ENCODE data around the gene SPEF2. TPM values are rescaled to one million over a fixed set of nuclear protein-coding genes. Genes with fewer than 3 reads are reported as not detected.

The SPEF2 gene
- total RNA-seq, 1 donor from 2014 or later: 9.9 TPM

DNA sequence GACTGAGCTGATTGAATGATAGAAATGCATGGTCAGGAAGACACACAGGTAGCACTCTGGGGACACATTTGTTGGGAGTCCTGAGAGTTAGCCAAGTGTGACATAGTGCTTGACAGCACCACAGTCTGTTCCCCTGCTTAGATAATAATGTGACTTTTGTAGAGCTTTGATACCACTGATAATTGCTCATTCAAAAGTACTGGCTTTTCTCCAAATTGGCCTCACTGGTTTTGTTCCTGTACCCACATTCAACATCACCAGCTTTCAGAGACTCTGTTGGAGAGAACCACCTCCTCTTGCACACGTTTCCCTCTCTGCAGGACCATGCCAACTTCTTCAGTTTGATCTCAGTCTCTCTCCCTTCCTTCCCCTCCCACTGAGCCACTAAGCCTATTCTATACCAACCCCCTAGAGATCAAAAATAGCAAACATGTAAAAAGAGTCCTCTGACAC, 186.6 kb downstream of the SPEF2 start:
- DNase-seq (no peak), ATAC-seq (no peak)
- Histone ChIP-seq H3K4me3 (no peak overlapping the region), H3K4me1 (peaks cover 3% of the 10 kb centered on the region), H3K27ac (no peak overlapping the region), H3K27me3 (no peaks in the 10 kb centered on the region), H3K36me3 (no peaks in the 10 kb centered on the region), H3K9me3 (no peaks in the 10 kb centered on the region)
- intact Hi-C loops (cut with DNase I): no loop called here
- TF ChIP-seq, protein P1, sequence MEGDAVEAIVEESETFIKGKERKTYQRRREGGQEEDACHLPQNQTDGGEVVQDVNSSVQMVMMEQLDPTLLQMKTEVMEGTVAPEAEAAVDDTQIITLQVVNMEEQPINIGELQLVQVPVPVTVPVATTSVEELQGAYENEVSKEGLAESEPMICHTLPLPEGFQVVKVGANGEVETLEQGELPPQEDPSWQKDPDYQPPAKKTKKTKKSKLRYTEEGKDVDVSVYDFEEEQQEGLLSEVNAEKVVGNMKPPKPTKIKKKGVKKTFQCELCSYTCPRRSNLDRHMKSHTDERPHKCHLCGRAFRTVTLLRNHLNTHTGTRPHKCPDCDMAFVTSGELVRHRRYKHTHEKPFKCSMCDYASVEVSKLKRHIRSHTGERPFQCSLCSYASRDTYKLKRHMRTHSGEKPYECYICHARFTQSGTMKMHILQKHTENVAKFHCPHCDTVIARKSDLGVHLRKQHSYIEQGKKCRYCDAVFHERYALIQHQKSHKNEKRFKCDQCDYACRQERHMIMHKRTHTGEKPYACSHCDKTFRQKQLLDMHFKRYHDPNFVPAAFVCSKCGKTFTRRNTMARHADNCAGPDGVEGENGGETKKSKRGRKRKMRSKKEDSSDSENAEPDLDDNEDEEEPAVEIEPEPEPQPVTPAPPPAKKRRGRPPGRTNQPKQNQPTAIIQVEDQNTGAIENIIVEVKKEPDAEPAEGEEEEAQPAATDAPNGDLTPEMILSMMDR (IDR thresholded peaks at IDR 0.05): no peak

- DNase-seq: no peak
Observed at GRCh38 chr5:35804841-35805240, 187.2 kb downstream of the SPEF2 start.

GRCh38 chr5:35810601-35811000, 192.9 kb downstream of the SPEF2 start:
- peak overlapping the region; percentile 34 for H3K27ac ChIP-seq
- no peaks in the 10 kb centered on the region for H3K4me1 ChIP-seq

More at GRCh38 chr5:35804841-35805240, 187.2 kb downstream of the SPEF2 start:
- H3K27me3 ChIP-seq: no peaks in the 10 kb centered on the region
- TF ChIP-seq, protein P1 (IDR thresholded peaks at IDR 0.05): no peak
- H3K36me3 ChIP-seq: no peaks in the 10 kb centered on the region
- no peak for ATAC-seq
- H3K9me3 ChIP-seq: no peaks in the 10 kb centered on the region
- intact Hi-C loops (cut with DNase I): no loop called here
- no peak overlapping the region for H3K4me3 ChIP-seq
- H3K27ac ChIP-seq: no peak overlapping the region
- peaks cover 3% of the 10 kb centered on the region for H3K4me1 ChIP-seq

GRCh38 chr5:35811108-35811741, 193.6 kb downstream of the SPEF2 start:
- Histone ChIP-seq H3K9me3 (no peaks in the 10 kb centered on the region), H3K27me3 (no peaks in the 10 kb centered on the region), H3K36me3 (no peaks in the 10 kb centered on the region), H3K4me3 (no peak overlapping the region), H3K27ac (peak overlapping the region; percentile 34), H3K4me1 (no peaks in the 10 kb centered on the region)
- no peak for ATAC-seq
- intact Hi-C loops (cut with DNase I): no loop called here
- DNase-seq: no peak
- TF ChIP-seq, protein P1 (IDR thresholded peaks at IDR 0.05): no peak

More at GRCh38 chr5:35810601-35811000, 192.9 kb downstream of the SPEF2 start:
- intact Hi-C loops (cut with DNase I): no loop called here
- no peaks in the 10 kb centered on the region for H3K9me3 ChIP-seq
- ATAC-seq (no peak), DNase-seq (no peak)
- TF ChIP-seq, protein P1 (IDR thresholded peaks at IDR 0.05): no peak
- H3K27me3 ChIP-seq: no peaks in the 10 kb centered on the region
- no peaks in the 10 kb centered on the region for H3K36me3 ChIP-seq
- no peak overlapping the region for H3K4me3 ChIP-seq

- DNase-seq (no peak), ATAC-seq (no peak)
- Histone ChIP-seq H3K4me3 (no peak overlapping the region), H3K27me3 (no peaks in the 10 kb centered on the region), H3K36me3 (no peaks in the 10 kb centered on the region), H3K4me1 (no peaks in the 10 kb centered on the region), H3K9me3 (no peaks in the 10 kb centered on the region), H3K27ac (no peak overlapping the region)
- intact Hi-C loops (cut with DNase I): no loop called here
- TF ChIP-seq, protein P1 (IDR thresholded peaks at IDR 0.05): no peak
Observed at GRCh38 chr5:35813521-35813920, 195.9 kb downstream of the SPEF2 start.

Data from upper lobe of right lung (tissue), 1 donor.